Panc1 (cell line): ENCODE data around the gene E4F1.

ENCODE experiments used
- POLR2AphosphoS5 ChIP-seq: IDR thresholded peaks from 2 replicates; pipeline ENCODE4 v1.6.1; 2012; ENCODE audit warnings: mild to moderate bottlenecking, low read depth, low read length, moderate library complexity
- SIN3A ChIP-seq: IDR thresholded peaks from 2 replicates; pipeline ENCODE4 v1.6.1; 2012; ENCODE audit warnings: low read depth, mild to moderate bottlenecking, low read length, moderate library complexity, borderline replicate concordance; ENCODE audit not compliant: insufficient read depth
- TCF7L2 ChIP-seq: IDR thresholded peaks from 2 replicates; pipeline ENCODE4 v1.6.1; 2011; ENCODE audit warnings: mild to moderate bottlenecking, low read depth, low read length, inconsistent platforms
- TF ChIP-seq, protein P1 (sequence below): fragments of 450-650 bp; IDR thresholded peaks from 2 replicates; pipeline ENCODE4 v1.5.1; 2017; ENCODE audit warnings: mild to moderate bottlenecking
- TF ChIP-seq, protein P2 (sequence below), 2 experiments: IDR thresholded peaks; 2 replicates each; pipeline ENCODE4 v1.6.1; 2011 to 2012; ENCODE audit warnings: low read depth in 2 of 2, control low read depth in 1 of 2, low read length in 1 of 2, mild to moderate bottlenecking in 1 of 2, moderate library complexity in 1 of 2; ENCODE audit not compliant: insufficient read depth in 1 of 2

DNA sequence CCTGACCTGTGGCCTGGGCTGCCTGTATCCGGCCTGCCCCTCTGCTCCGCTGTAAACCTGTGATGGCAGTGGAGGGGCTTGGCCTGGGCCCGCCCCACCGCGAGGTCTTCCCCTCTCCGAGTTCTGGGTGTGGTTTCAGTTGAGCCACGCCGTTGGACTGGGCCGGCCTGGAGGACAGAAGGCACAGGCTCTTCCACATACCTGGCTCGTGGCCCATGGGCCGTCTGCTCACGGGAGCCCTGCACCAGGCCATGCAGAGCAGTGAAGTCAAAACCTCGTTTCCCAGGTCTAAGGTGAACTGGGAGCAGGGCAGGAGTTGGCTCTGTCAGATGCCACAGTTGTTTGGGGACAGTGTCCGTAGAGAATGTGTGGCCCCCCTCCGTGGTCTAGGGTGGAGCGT lies 50.1 kb downstream of the E4F1 start:
- TF ChIP-seq, protein P1, sequence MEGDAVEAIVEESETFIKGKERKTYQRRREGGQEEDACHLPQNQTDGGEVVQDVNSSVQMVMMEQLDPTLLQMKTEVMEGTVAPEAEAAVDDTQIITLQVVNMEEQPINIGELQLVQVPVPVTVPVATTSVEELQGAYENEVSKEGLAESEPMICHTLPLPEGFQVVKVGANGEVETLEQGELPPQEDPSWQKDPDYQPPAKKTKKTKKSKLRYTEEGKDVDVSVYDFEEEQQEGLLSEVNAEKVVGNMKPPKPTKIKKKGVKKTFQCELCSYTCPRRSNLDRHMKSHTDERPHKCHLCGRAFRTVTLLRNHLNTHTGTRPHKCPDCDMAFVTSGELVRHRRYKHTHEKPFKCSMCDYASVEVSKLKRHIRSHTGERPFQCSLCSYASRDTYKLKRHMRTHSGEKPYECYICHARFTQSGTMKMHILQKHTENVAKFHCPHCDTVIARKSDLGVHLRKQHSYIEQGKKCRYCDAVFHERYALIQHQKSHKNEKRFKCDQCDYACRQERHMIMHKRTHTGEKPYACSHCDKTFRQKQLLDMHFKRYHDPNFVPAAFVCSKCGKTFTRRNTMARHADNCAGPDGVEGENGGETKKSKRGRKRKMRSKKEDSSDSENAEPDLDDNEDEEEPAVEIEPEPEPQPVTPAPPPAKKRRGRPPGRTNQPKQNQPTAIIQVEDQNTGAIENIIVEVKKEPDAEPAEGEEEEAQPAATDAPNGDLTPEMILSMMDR, result no peak
- TF ChIP-seq POLR2AphosphoS5, result no peak
- TF ChIP-seq, protein P2, sequence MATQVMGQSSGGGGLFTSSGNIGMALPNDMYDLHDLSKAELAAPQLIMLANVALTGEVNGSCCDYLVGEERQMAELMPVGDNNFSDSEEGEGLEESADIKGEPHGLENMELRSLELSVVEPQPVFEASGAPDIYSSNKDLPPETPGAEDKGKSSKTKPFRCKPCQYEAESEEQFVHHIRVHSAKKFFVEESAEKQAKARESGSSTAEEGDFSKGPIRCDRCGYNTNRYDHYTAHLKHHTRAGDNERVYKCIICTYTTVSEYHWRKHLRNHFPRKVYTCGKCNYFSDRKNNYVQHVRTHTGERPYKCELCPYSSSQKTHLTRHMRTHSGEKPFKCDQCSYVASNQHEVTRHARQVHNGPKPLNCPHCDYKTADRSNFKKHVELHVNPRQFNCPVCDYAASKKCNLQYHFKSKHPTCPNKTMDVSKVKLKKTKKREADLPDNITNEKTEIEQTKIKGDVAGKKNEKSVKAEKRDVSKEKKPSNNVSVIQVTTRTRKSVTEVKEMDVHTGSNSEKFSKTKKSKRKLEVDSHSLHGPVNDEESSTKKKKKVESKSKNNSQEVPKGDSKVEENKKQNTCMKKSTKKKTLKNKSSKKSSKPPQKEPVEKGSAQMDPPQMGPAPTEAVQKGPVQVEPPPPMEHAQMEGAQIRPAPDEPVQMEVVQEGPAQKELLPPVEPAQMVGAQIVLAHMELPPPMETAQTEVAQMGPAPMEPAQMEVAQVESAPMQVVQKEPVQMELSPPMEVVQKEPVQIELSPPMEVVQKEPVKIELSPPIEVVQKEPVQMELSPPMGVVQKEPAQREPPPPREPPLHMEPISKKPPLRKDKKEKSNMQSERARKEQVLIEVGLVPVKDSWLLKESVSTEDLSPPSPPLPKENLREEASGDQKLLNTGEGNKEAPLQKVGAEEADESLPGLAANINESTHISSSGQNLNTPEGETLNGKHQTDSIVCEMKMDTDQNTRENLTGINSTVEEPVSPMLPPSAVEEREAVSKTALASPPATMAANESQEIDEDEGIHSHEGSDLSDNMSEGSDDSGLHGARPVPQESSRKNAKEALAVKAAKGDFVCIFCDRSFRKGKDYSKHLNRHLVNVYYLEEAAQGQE (IDR thresholded peaks at IDR 0.05; ENCODE audit: insufficient read depth in 1 of 2, low read depth in 2 of 2, low read length in 1 of 2), result no peak
- TF ChIP-seq TCF7L2, result no peak
- TF ChIP-seq SIN3A, result no peak
